ENCODE data around the gene SERTAD3. TPM values are rescaled to one million over a fixed set of nuclear protein-coding genes. Genes with fewer than 3 reads are reported as not detected.
"Not testable (repeated sequence)": the region's sequence is repeated elsewhere in the genome, so short reads cannot be mapped to it uniquely, and the experiment has no call there.

Gene SERTAD3
- total RNA-seq, 2 donors from 2014 or later = 22.7 to 37.3 TPM

DNA sequence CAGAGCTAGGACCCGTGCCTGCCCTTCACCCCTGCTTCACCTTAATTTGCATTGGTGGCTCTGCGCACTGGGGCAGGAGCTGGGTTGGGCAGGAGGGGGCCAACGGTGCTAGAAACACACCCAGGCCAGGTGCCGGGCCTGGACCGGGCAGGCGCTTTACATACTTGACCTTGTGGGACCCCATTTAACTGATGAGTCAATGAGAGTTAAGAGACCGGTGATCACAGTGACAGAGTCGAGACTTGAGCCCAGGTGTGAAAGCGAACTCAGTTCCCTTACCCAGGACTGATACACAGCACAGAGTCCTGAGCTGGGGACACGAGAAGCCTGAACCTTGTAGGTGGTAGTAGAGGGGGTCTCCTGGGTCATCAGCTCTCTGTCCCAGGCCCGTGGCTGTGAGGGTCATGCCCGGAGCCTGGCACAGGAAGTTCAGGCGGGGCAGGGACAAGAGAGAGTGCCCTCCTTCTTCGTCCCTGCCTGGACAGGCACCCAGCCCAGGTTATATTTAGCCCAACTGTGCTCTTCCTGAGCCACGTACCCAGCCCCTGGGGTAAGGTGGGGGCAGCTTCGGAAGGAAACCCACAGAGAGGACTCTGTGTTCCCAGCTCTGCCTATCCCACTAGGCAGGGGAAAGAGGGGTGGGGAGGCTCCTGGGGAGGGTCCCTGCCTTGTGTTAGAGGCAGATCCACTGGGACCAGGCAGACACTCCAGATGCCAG, 32.9 kb downstream of the SERTAD3 start:
- Histone ChIP-seq H3K4me1 (replicated peaks) (no peaks in the 10 kb centered on the region), H3K9me3 (no peaks in the 10 kb centered on the region), H3K27ac (peak overlapping the region; percentile 7 to 45), H3K4me3 (no peak overlapping the region), H3K27me3 (replicated peaks; ENCODE audit: insufficient read depth) (no peaks in the 10 kb centered on the region), H3K36me3 (no peaks in the 10 kb centered on the region)
- DNase-seq (ENCODE audit: low spot score) = no peak
- intact Hi-C loops (cut with DNase I) = no loop called here
- WGBS = 39% methylated on average over 16 of the region's 16 CpGs
- peak; percentile 8 for TF ChIP-seq POLR2A (IDR thresholded peaks at IDR 0.05)
- TF ChIP-seq, protein P1, sequence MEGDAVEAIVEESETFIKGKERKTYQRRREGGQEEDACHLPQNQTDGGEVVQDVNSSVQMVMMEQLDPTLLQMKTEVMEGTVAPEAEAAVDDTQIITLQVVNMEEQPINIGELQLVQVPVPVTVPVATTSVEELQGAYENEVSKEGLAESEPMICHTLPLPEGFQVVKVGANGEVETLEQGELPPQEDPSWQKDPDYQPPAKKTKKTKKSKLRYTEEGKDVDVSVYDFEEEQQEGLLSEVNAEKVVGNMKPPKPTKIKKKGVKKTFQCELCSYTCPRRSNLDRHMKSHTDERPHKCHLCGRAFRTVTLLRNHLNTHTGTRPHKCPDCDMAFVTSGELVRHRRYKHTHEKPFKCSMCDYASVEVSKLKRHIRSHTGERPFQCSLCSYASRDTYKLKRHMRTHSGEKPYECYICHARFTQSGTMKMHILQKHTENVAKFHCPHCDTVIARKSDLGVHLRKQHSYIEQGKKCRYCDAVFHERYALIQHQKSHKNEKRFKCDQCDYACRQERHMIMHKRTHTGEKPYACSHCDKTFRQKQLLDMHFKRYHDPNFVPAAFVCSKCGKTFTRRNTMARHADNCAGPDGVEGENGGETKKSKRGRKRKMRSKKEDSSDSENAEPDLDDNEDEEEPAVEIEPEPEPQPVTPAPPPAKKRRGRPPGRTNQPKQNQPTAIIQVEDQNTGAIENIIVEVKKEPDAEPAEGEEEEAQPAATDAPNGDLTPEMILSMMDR (IDR thresholded peaks at IDR 0.05) = no peak
- peak; percentile 40 for TF ChIP-seq POLR2AphosphoS5 (IDR thresholded peaks at IDR 0.05)

DNA sequence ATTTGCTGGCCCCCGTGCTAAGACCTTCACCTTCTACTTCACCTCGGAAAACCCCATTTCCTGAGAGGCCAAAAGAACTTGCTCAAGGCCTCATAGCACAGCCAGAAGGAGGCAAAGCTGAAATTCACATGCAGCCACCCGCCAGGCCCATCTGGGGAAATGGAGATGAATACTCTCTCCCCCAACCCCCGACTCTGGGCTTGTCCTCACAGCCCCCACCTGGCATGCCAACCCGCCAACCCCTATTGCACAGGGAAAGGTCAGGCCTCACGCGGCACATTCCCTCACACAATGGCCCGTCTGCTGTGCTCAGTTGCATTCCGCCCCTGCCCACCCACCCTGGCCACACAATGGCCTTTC, 34.1 kb downstream of the SERTAD3 start:
- DNase-seq (ENCODE audit: low spot score) = no peak
- 79% methylated on average over 9 of the region's 9 CpGs for WGBS
- TF ChIP-seq POLR2A (IDR thresholded peaks at IDR 0.05) = no peak
- intact Hi-C loops (cut with DNase I) = no loop called here
- H3K9me3 ChIP-seq = no peaks in the 10 kb centered on the region
- H3K36me3 ChIP-seq = no peaks in the 10 kb centered on the region
- no peak overlapping the region for H3K4me3 ChIP-seq
- no peak overlapping the region for H3K27ac ChIP-seq
- H3K4me1 ChIP-seq (replicated peaks) = no peaks in the 10 kb centered on the region
- no peaks in the 10 kb centered on the region for H3K27me3 ChIP-seq (replicated peaks; ENCODE audit: insufficient read depth)

DNA sequence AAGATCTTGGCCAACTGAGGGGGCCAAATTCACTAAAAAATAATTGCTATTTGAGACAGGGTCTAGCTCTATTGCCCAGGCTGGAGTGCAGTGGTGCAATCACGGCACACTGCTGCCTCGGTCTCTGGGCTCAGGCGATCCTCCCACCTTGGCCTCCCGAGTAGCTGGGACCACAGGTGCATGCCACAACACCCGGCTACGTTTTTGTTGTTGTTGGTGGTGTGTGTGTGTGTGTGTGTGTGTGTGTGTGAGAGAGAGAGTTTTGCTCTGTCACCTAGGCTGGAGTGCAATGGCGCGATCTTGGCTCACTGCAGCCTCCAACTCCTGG, 35.6 kb downstream of the SERTAD3 start:
- H3K9me3 ChIP-seq; intact Hi-C loops (cut with DNase I); DNase-seq (ENCODE audit: low spot score); H3K4me1 ChIP-seq (replicated peaks); H3K27me3 ChIP-seq (replicated peaks; ENCODE audit: insufficient read depth); H3K36me3 ChIP-seq; H3K4me3 ChIP-seq; H3K27ac ChIP-seq: not testable (repeated sequence)
- 85% methylated on average over 8 of the region's 8 CpGs for WGBS

DNA sequence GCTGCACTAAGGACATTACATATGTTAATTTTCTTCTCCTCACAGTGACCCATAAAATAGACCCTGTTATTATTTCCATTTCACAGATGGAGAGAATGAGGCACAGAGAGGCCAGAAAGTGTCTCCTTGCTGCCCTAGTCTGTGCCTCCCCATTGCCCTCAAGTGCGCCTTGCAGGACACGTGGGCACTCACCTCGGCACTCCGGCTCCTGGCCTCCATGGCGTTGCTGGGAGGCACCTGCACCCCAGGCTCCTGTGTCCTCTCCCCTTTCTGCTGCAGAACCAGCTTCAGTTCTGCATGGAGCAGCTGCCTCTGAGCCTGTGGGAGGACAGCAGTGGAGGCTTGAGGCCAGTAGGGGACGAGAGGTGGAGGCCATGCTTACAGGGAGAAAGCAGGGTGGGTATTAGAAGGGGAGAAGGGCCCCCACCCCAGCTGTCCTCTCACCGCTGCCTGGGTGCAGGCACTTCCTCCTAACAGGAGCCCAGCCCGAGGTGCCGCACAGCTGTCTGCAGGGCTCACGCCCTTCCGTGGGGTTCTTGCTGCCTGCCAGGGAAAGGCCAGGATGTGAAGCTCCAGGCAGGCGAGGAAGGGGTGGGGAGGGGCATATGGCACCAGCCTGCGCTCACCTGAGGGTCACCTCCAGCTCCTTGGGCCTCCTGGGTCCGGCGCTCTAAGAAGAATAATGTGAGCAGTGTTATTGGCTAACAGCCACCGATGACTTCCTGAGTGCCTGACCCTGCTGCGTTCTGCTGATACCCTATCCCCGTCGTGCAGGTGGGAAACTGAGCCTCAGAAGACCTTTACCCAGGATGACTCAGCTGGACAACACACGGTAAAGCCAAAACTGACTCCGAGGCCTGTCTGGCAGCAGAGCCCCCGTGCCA, 36.2 kb downstream of the SERTAD3 start:
- TF ChIP-seq POLR2A (IDR thresholded peaks at IDR 0.05) = no peak
- 68% methylated on average over 22 of the region's 22 CpGs for WGBS
- no peaks in the 10 kb centered on the region for H3K4me1 ChIP-seq (replicated peaks)
- no peaks in the 10 kb centered on the region for H3K9me3 ChIP-seq
- H3K4me3 ChIP-seq = no peak overlapping the region
- no peaks in the 10 kb centered on the region for H3K36me3 ChIP-seq
- DNase-seq (ENCODE audit: low spot score) = no peak
- intact Hi-C loops (cut with DNase I) = no loop called here
- no peak overlapping the region for H3K27ac ChIP-seq
- H3K27me3 ChIP-seq (replicated peaks; ENCODE audit: insufficient read depth) = no peaks in the 10 kb centered on the region

DNA sequence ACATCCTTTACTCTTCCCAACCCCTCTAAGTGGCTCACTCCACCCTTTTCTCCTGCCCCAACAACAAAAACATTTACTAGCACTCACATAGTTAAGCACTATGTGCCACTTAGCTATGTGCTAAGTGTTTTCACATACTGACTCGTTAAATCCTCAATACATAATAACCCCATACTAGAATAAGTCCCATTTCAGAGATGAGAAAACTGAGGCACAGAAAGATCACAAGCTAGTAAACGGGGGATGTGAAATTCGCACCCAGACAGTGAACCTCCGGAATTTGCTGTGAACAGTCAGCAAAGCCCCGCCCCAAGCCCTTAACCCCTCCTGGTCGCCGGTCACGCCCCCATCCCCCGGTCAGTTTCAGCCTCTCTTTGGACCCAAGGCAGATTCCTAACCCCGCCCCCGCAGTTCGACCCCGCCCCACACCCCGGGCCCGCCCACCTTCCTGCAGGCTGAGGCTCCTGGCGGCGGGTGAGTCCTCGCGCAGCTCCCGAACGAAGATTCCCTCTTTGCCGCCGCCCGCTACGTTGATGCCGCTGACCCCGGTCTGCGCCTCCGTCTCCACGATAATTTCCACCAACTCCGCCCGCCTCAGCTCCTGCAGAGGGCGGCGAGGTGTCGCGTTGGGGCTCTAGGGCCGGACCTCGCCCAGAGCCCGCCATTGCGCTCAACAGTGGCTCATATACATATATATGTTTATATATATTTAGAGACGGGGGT, 40.7 kb downstream of the SERTAD3 start:
- peak overlapping the region; percentile 42 to 50 for H3K4me3 ChIP-seq
- 1% methylated on average over 41 of the region's 41 CpGs for WGBS
- DNase-seq (ENCODE audit: low spot score) = peak; percentile 72
- no peaks in the 10 kb centered on the region for H3K9me3 ChIP-seq
- H3K4me1 ChIP-seq (replicated peaks) = no peaks in the 10 kb centered on the region
- H3K27me3 ChIP-seq (replicated peaks; ENCODE audit: insufficient read depth) = no peaks in the 10 kb centered on the region
- peak overlapping the region; percentile 79 to 85 for H3K27ac ChIP-seq
- no peaks in the 10 kb centered on the region for H3K36me3 ChIP-seq
- intact Hi-C loops (cut with DNase I) = no loop called here
- TF ChIP-seq, protein P1 (IDR thresholded peaks at IDR 0.05) = peak in 1 of 4 experiments; percentile 2
- TF ChIP-seq POLR2AphosphoS5 (IDR thresholded peaks at IDR 0.05) (no peak), POLR2A (IDR thresholded peaks at IDR 0.05) (peak; percentile 61)

DNA sequence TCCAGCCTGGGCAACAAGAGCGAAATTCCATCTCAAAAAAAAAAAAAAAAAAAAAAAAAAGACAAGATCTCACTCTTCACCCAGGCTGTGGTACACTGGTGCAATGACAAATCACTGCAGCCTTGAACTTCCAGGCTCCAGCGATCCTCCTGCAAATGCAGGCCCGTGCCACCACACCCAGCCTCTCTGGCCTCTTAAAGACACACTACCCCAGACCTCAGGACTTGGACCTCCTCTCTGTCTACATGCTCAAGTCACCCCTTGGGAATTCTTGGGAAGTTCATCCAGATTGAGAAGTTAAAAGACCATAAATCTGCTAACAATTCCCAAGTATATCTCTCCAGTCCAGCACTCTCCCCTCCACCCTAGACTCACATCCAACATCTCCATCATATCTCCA, 43.6 kb downstream of the SERTAD3 start:
- TF ChIP-seq, protein P1 (IDR thresholded peaks at IDR 0.05) = no peak
- TF ChIP-seq POLR2A (IDR thresholded peaks at IDR 0.05) (no peak), POLR2AphosphoS5 (IDR thresholded peaks at IDR 0.05) (no peak)
- no peak overlapping the region for H3K4me3 ChIP-seq
- 67% methylated on average over 3 of the region's 3 CpGs for WGBS
- no peaks in the 10 kb centered on the region for H3K9me3 ChIP-seq
- DNase-seq (ENCODE audit: low spot score) = no peak
- H3K27me3 ChIP-seq (replicated peaks; ENCODE audit: insufficient read depth) = no peaks in the 10 kb centered on the region
- no peaks in the 10 kb centered on the region for H3K4me1 ChIP-seq (replicated peaks)
- H3K36me3 ChIP-seq = no peaks in the 10 kb centered on the region
- H3K27ac ChIP-seq = no peak overlapping the region
- intact Hi-C loops (cut with DNase I) = no loop called here
